Cardiac muscle cell (in vitro differentiated cells and primary cell): ENCODE results near the gene DCAF17. TPM values are rescaled to one million over a fixed set of nuclear protein-coding genes. Genes with fewer than 3 reads are reported as not detected.

Experiments
- DNase-seq, 2 donors: peaks; one replicate each; pipeline versions ENCODE4 v3.0.0 to v3.0.0-alpha.2; 2010 to 2017; ENCODE audit warnings: low read depth in 1 of 2, low spot score in 1 of 2
- H3K27ac ChIP-seq: fragments of 200-600 bp; sonication (generic); 2 replicates; pipeline ENCODE4 v1.5.1; 2016
- H3K27me3 ChIP-seq: fragments of 200-600 bp; sonication (generic); 2 replicates; pipeline ENCODE4 v1.6.0; 2016; ENCODE audit warnings: control low read depth
- H3K36me3 ChIP-seq: fragments of 200-600 bp; sonication (generic); 2 replicates; pipeline ENCODE4 v1.5.1; 2016; ENCODE audit warnings: control low read depth
- H3K4me1 ChIP-seq: fragments of 200-600 bp; sonication (generic); 2 replicates; pipeline ENCODE4 v1.8.1; 2017; ENCODE audit warnings: low read depth, mild to moderate bottlenecking, mixed run types
- H3K4me3 ChIP-seq: fragments of 200-600 bp; sonication (generic); 2 replicates; pipeline ENCODE4 v1.5.1; 2016; ENCODE audit warnings: mild to moderate bottlenecking
- H3K9me3 ChIP-seq: fragments of 200-600 bp; sonication (generic); 2 replicates; pipeline ENCODE4 v1.5.1; 2017; ENCODE audit warnings: low read depth, mild to moderate bottlenecking, control low read depth
- CTCF ChIP-seq: IDR thresholded peaks from 2 replicates; pipeline ENCODE4 v1.5.1; 2012; ENCODE audit warnings: low read depth, mild to moderate bottlenecking, low read length
- polyA plus RNA-seq: library from polyadenylated mRNA; unstranded; fragments of >200 nt; fragmentation: Nextera tagmentation; extraction: Ambion mirVana; gene quantifications from 2 replicates; pipeline ENCODE4 v1.2.1, GENCODE V29; 2016
- total RNA-seq: library from RNA; depleted of rRNA; stranded (reverse); fragments of >200 nt; gene quantifications from 2 replicates; pipeline ENCODE4 v1.2.3, GENCODE V29; 2016

The DCAF17 gene
- total and polyA plus RNA-seq, 2 experiments from 2014 or later: 9.5 to 11.4 TPM

GRCh38 chr2:171400395-171400794 lies 33.6 kb upstream of the DCAF17 start:
- Histone ChIP-seq H3K9me3 (no peaks in the 10 kb centered on the region), H3K4me3 (no peak overlapping the region), H3K36me3 (no peaks in the 10 kb centered on the region), H3K27ac (no peak overlapping the region), H3K4me1 (no peaks in the 10 kb centered on the region), H3K27me3 (no peaks in the 10 kb centered on the region)
- DNase-seq: no peak
- TF ChIP-seq CTCF: no peak

- Histone ChIP-seq H3K9me3 (no peaks in the 10 kb centered on the region), H3K27me3 (no peaks in the 10 kb centered on the region), H3K4me1 (no peaks in the 10 kb centered on the region), H3K27ac (no peak overlapping the region), H3K36me3 (no peaks in the 10 kb centered on the region), H3K4me3 (no peak overlapping the region)
- DNase-seq: no peak
- TF ChIP-seq CTCF: no peak
Observed at GRCh38 chr2:171401947-171402346, 32.1 kb upstream of the DCAF17 start.

GRCh38 chr2:171402906-171403580 lies 31.0 kb upstream of the DCAF17 start:
- no peak overlapping the region for H3K27ac ChIP-seq
- no peak for DNase-seq
- H3K27me3 ChIP-seq: no peaks in the 10 kb centered on the region
- H3K36me3 ChIP-seq: no peaks in the 10 kb centered on the region
- no peak for TF ChIP-seq CTCF
- no peaks in the 10 kb centered on the region for H3K4me1 ChIP-seq
- no peaks in the 10 kb centered on the region for H3K9me3 ChIP-seq
- no peak overlapping the region for H3K4me3 ChIP-seq

GRCh38 chr2:171404261-171404660 lies 29.8 kb upstream of the DCAF17 start:
- Histone ChIP-seq H3K9me3 (no peaks in the 10 kb centered on the region), H3K27me3 (no peaks in the 10 kb centered on the region), H3K27ac (no peak overlapping the region), H3K4me1 (no peaks in the 10 kb centered on the region), H3K4me3 (no peak overlapping the region), H3K36me3 (no peaks in the 10 kb centered on the region)
- peak in 1 of 2 donors; percentile 33 for DNase-seq
- no peak for TF ChIP-seq CTCF

- TF ChIP-seq CTCF: no peak
- Histone ChIP-seq H3K9me3 (no peaks in the 10 kb centered on the region), H3K4me3 (no peak overlapping the region), H3K36me3 (no peaks in the 10 kb centered on the region), H3K4me1 (no peaks in the 10 kb centered on the region), H3K27ac (no peak overlapping the region), H3K27me3 (no peaks in the 10 kb centered on the region)
- DNase-seq: no peak
Observed at GRCh38 chr2:171404719-171405118, 29.3 kb upstream of the DCAF17 start.
